HG03196 (cell line): ENCODE data around the gene CRK.

Source experiments
- ATAC-seq: cut with Tn5 transposase; IDR thresholded peaks from one replicate; pipeline ENCODE4 v1.9.1; 2021; ENCODE audit not compliant: unreplicated experiment

The CRK gene

DNA sequence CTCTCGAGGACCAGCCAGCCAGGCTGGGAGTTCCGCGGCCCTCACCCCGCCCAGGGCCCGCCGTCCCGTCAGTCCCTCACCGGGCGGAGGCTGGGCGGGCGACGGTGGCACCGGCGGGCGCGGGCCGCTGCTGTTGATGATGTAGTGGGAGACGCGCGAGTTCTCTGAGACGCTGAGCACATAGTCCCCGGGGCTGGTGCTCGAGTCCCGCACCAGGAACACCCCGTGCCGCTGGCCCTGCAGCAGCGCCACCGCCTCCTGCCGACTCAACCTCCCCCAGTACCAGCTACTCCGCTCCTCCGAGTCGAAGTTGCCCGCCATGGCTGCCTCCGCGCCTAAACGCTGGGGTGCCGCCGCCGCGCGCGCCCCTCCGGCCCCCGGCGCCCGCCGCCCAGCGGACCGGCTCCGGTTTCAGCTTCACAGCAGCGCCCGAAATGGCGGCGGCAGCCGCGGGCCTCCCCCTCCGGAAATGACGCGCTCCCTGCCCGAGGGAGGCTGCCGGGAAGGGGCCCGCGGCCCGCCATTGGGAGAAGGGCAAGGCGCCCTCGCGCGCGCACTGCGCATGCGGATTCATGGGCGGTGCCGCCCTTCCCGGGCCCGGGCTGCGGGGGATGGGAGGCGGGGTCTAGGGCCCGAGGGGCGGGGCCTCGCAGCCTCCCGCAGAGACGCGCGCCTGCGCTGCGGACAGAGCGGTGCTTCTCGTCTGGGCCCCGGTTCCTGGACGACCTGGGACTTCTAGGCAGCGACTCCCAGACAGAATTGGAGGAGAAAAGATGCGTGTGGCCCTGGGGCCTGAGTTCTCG is at the start of gene CRK:
CRK (minus strand) TSS at position 436 of the 803 bp plus-strand sequence; CDS start at position 321, 115 bp downstream.
- ATAC-seq = peak; percentile 80

DNA sequence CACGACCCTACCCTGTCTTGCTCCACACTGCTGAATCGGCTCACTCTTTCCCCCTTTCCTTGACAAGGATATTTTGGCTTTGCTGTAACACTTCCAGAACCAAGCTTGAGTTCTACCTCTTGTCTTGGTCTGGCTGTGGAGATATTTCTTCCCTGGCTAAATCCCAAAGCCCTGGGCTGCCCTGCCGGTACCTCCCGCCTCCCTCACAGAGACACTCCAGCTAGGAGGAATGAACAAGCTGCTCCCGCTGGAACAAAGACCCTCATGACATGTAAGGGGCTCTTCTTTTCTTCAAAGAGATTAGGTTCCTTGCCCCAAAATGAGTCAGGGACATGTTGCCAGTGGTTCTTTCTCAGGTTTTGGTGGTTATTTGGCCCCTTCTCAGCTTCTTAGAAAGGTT is 49.6 kb upstream of the CRK start:
- no peak for ATAC-seq

- ATAC-seq = no peak
Measured at GRCh38 chr17:1504866-1505265, 48.8 kb upstream of the CRK start.

GRCh38 chr17:1503699-1504098 is 47.7 kb upstream of the CRK start:
- no peak for ATAC-seq

DNA sequence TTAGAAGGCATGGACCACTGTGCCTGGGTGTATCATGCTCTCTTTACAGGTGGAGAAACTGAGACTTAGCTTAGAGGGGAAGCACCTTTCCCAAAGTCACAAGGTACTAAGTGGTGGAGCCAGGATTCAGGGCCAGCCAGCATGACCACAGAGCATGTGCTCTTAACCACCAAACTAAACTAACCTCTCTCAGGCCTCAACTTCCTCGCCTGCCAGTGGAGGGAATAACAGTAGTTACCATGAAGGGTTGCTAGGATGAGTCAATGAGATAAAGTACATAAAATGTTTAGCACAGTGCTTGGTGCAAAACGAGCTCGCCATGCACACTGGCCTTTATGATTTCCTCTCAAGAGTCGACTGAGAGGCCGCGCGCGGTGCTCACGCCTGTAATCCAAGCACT is 42.8 kb upstream of the CRK start:
- ATAC-seq = no peak

DNA sequence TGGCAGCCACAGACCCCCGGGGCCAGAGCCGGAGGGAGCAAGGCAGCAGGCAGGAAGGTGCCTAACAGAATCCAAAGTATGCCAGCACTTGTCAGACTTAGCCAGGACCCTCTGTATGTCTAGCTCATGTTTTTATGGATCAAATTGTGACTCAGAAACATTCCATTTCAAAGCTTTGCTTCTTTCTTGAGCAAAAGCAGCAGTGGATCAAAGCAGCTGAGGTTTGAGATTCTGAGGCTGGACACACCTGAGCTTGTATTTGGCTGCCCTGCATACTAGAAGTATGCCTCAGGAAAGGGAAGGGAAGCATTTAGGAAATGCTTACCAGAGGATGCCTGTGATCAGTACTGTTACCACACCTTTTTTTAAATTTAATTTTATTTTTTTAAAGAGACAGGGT is 42.2 kb upstream of the CRK start:
- no peak for ATAC-seq

- ATAC-seq = no peak
Measured at GRCh38 chr17:1497831-1498230, 41.8 kb upstream of the CRK start.

DNA sequence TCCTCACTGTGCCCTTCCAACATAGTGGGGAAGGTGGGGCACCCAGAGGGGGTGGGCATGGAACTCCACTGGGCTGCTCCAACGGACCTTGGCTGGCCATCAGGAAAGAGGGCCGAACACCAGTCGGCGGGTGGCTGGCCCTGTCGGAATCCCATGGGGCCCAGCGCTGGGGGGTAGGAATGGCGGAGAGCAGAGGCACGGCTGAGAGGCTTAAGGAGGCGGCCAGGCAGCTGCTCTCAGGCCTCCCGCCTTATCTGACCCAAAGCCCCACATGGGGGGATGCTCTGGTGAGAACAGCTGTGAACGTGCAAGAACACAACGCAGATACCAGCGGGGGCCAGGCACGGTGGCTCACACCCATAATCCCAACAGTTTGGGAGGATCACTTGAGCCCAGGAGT is 40.8 kb upstream of the CRK start:
- ATAC-seq = no peak

DNA sequence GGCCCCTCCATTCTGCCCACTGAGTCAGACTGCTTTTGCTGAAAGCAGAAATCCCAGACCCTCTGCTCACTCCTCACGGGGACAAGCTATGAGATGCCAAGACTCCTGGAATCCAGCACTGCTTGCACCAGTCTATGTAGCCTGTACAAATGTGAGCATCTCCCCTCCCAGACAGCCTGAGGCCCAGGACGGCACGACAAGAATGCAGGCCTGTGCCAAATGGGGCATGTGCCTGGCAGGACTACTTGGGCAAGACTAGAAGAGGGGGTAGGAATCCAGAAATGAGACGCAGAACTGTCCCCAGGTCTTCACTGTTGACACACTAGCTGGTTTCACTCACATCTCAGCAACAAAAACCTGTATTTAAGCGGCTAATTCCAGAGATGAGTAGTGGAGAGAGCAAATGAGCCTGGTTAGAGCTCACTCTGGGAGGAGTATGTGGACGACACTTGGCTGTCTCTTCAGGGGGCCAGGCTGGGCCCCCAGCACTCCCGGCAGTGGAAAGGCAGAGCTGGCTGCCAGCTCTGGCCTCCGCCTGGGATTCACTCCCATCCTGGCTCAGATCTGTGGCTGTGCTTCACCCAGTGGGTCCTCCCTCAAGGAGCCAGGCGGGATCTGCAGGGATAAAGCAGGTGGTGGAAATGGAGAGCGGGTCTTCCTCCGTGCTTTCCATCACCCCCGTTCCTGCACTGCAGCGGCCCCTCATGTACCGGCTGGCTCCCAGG is 39.4 kb upstream of the CRK start:
- no peak for ATAC-seq

GRCh38 chr17:1494736-1495253 is 38.8 kb upstream of the CRK start:
- no peak for ATAC-seq

- ATAC-seq = no peak
Measured at GRCh38 chr17:1494203-1494602, 38.2 kb upstream of the CRK start.

DNA sequence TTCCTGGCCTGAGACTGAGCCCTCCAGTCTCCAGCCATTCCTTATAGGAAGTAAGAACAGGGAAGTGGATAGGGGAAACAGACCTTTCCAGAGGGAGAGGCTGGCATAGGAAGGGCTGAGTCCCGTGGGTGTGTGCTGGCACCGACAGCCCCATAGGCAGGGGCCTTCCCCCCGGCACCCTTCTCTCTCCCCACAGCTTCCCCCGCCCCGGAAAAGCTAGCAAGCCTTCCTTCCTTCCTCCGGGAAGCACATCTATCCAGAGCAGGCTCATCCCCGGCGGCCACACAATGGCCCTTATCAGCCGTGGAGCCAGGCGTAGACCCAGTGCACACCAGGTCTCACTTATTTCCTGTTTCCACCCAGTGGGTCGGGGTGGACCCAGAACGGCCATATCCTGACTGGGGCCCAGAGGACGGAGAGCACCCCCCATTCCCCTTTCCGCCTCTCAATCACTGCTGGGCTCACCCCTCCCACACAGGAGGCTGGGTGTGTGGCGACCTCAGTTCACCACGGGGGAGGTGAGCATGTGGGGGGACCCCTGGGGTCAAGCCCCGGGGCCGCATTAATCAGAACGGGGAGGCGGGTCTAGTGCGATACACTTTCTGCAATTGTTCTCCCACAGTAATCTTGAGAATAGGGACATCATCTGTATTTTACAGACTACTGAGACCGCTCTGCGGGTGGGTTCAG is 37.4 kb upstream of the CRK start:
- no peak for ATAC-seq

GRCh38 chr17:1492249-1493206 is 36.5 kb upstream of the CRK start, which contains the start of gene MYO1C:
MYO1C (minus strand) TSS chr17:1492686; CDS start chr17:1492487, 199 bp downstream.
- ATAC-seq = no peak

GRCh38 chr17:1491443-1492248 is 35.6 kb upstream of the CRK start:
- ATAC-seq = peak; percentile 27

- peak; percentile 37 for ATAC-seq
Measured at GRCh38 chr17:1490643-1491442, 34.8 kb upstream of the CRK start.

DNA sequence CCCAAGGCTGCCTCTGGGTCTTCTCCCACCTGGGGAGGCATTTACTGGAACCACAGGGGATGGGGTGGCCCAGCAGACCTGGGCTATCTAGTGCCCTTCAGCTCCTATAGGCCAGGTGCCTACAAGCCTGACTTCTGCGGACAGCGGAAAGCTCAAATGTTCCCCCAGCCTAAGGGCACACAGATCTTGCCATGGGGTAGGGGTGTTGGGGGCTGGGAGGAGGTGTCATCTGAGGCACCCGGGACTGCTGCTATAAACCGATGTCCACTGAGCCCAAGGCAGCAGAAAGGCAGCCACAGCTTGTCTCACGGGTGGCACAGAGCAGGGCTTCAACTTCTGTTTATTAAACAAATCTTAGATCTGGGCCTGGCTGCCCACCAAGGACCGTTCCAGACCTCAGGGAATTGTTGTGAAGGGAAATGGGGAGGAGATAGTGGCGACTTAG is 32.8 kb upstream of the CRK start:
- ATAC-seq = no peak

DNA sequence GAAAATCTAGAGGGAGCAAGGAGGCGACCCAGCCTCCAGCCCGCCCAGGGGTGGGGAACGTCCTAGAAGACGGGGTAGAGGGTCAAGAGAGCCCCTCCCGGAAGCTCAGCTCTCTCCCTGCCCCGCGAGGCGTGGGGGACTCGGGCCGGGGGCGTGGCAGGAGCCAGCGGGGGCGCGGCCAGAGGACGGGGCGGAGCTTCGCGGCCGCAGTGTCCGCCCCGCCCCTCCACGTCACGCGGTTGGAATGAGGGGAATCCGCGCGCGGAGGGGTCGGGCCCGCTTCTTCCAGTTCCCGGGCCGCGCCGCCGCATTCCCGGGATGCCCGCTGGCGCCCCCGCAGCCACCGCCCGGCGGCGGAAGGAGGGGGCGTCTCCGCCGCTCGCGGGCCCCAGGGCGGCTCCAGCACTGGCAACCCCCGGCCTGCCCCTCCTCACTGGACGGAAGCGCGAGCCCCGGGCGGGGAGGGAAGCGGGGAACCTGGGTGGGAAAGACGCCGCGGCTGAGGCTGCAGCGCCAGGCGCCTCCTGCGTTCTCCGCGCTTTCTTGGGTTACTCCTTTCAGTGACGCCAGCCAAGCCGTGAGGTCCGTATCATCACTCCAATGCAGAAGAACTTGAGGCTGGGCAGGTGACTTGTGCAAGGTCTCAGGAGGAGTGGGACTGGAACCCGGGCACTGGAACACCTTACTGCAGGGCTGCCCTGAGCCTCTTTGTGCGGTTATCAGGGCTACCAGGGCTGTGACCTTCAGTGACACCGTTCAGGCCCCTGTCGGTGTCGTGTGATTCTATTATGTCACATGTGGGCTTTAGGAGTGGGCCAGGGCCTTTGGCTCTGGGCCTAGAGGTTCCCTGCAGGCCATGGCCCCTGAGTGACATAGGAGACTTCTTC is 32.1 kb upstream of the CRK start:
- peak; percentile 31 for ATAC-seq
